Natural killer cell (primary cell): ENCODE measurements around the gene GRIN2A. TPM values are rescaled to one million over a fixed set of nuclear protein-coding genes. Genes with fewer than 3 reads are reported as not detected.

Experiments used
- ATAC-seq, 3 donors: fragments of 150-1000 bp in 2 of 3; fragments of 200-7000 bp in 1 of 3; cut with Tn5 transposase; 1 replicate in 1 of 3; 2 replicates in 2 of 3; pipeline ENCODE4 v1.10.0; 2021; ENCODE audit warnings: mild to moderate bottlenecking in 2 of 3, moderate library complexity in 2 of 3
- DNase-seq, 2 donors: peaks; one replicate each; pipeline versions ENCODE4 v3.0.0 to v3.0.0-alpha.2; 2013 to 2021; ENCODE audit warnings: mixed read lengths in 1 of 2
- H3K27ac ChIP-seq: one replicate; pipeline ENCODE4 v1.5.1; 2013; ENCODE audit warnings: mild to moderate bottlenecking, low read length
- H3K27me3 ChIP-seq: one replicate; pipeline ENCODE4 v1.6.1; 2013; ENCODE audit warnings: low read length; ENCODE audit not compliant: control insufficient read depth, insufficient read depth
- H3K36me3 ChIP-seq: one replicate; pipeline ENCODE4 v1.6.1; 2013; ENCODE audit warnings: low read length; ENCODE audit not compliant: control insufficient read depth, insufficient read depth
- H3K4me1 ChIP-seq: one replicate; pipeline ENCODE4 v1.6.1; 2013; ENCODE audit warnings: low read length; ENCODE audit not compliant: control insufficient read depth, insufficient read depth
- H3K4me3 ChIP-seq: one replicate; pipeline ENCODE4 v1.5.1; 2013; ENCODE audit warnings: low read length
- H3K9me3 ChIP-seq: one replicate; pipeline ENCODE4 v1.6.1; 2013; ENCODE audit warnings: low read length; ENCODE audit not compliant: control insufficient read depth, insufficient read depth
- H3K27ac Mint-ChIP-seq, 2 donors: one replicate each; pipeline ENCODE4 v1.8.0; 2022; ENCODE audit warnings: mild to moderate bottlenecking in 2 of 2, mixed read lengths in 2 of 2, moderate library complexity in 1 of 2
- H3K27me3 Mint-ChIP-seq, 2 donors: one replicate each; pipeline ENCODE4 v1.8.0; 2022; ENCODE audit warnings: low read depth in 2 of 2, mixed read lengths in 2 of 2
- H3K36me3 Mint-ChIP-seq: one replicate; pipeline ENCODE4 v1.8.0; 2022; ENCODE audit warnings: mixed read lengths
- H3K4me1 Mint-ChIP-seq, 2 donors: one replicate each; pipeline ENCODE4 v1.8.0; 2022; ENCODE audit warnings: mixed read lengths in 2 of 2
- H3K4me3 Mint-ChIP-seq: one replicate; pipeline ENCODE4 v1.8.0; 2022; ENCODE audit warnings: mild to moderate bottlenecking, moderate library complexity, mixed read lengths
- H3K9me3 Mint-ChIP-seq, 2 donors: one replicate each; pipeline ENCODE4 v1.8.0; 2022; ENCODE audit warnings: mixed read lengths in 2 of 2
- CTCF ChIP-seq: fragments of 200-600 bp; IDR thresholded peaks from one replicate; pipeline ENCODE4 v1.8.0; 2022; ENCODE audit warnings: antibody characterized with exemption
- WGBS: methylation state at CpG from one replicate; pipeline ENCODE4 v1.1.7; 2013; ENCODE audit warnings: missing lambda C conversion rate; ENCODE audit not compliant: insufficient coverage; 5-methylcytosine and 5-hydroxymethylcytosine counted together
- intact Hi-C: fragments of 100-400 bp; cut with micrococcal nuclease; formaldehyde crosslinking; loops from one replicate; pipeline ENCODE4 v1.14.2; 2022
- total RNA-seq, 4 donors: library from RNA; stranded (reverse); fragments of 120-200 nt in 1 of 4; gene quantifications; one replicate each; pipeline versions ENCODE4 v1.2.3 to v1.2.4, GENCODE V29; 2013 to 2022

Gene GRIN2A
- total RNA-seq, 3 donors from 2014 or later (not counting 1 experiment from before 2014, with no cell fraction given) = not detected

- Histone ChIP-seq H3K36me3 (no peaks in the 10 kb centered on the region), H3K27ac (no peak overlapping the region), H3K4me3 (no peak overlapping the region), H3K4me1 (no peaks in the 10 kb centered on the region), H3K27me3 (no peaks in the 10 kb centered on the region), H3K9me3 (no peaks in the 10 kb centered on the region)
- WGBS = 89% methylated on average over 9 of the region's 9 CpGs
- Mint-ChIP-seq H3K27me3 (peaks cover 0 to 9% of the 10 kb centered on the region in 2 donors), H3K9me3 (no peaks in the 10 kb centered on the region), H3K4me1 (no peaks in the 10 kb centered on the region), H3K27ac (no peak overlapping the region), H3K36me3 (no peaks in the 10 kb centered on the region), H3K4me3 (no peak overlapping the region)
- ATAC-seq (no peak), DNase-seq (no peak)
- TF ChIP-seq CTCF = no peak
- intact Hi-C loops = no loop called here
Measured at GRCh38 chr16:9976601-9977000, 205.6 kb downstream of the GRIN2A start.

GRCh38 chr16:9971907-9972306, 210.3 kb downstream of the GRIN2A start:
- H3K27me3 ChIP-seq = no peaks in the 10 kb centered on the region
- H3K4me1 ChIP-seq = no peaks in the 10 kb centered on the region
- H3K4me3 Mint-ChIP-seq = no peak overlapping the region
- H3K4me3 ChIP-seq = no peak overlapping the region
- no peaks in the 10 kb centered on the region for H3K36me3 ChIP-seq
- ATAC-seq (no peak), DNase-seq (no peak)
- 58% methylated on average over 2 of the region's 2 CpGs for WGBS
- no peak for TF ChIP-seq CTCF
- H3K27ac ChIP-seq = no peak overlapping the region
- peaks cover 0 to 9% of the 10 kb centered on the region in 2 donors for H3K27me3 Mint-ChIP-seq
- H3K36me3 Mint-ChIP-seq = no peaks in the 10 kb centered on the region
- intact Hi-C loops = no loop called here
- H3K27ac Mint-ChIP-seq = no peak overlapping the region
- no peaks in the 10 kb centered on the region for H3K9me3 ChIP-seq
- peaks cover 0 to 6% of the 10 kb centered on the region in 2 donors for H3K9me3 Mint-ChIP-seq
- no peaks in the 10 kb centered on the region for H3K4me1 Mint-ChIP-seq

GRCh38 chr16:9970796-9971195, 211.4 kb downstream of the GRIN2A start:
- no peaks in the 10 kb centered on the region for H3K36me3 ChIP-seq
- no peak overlapping the region for H3K27ac Mint-ChIP-seq
- no peaks in the 10 kb centered on the region for H3K4me1 Mint-ChIP-seq
- H3K9me3 Mint-ChIP-seq = peaks cover 0 to 6% of the 10 kb centered on the region in 2 donors
- H3K4me3 ChIP-seq = no peak overlapping the region
- ATAC-seq (no peak), DNase-seq (no peak)
- no peak overlapping the region for H3K4me3 Mint-ChIP-seq
- no peaks in the 10 kb centered on the region for H3K27me3 ChIP-seq
- 91% methylated on average over 1 of the region's 1 CpG for WGBS
- H3K27ac ChIP-seq = no peak overlapping the region
- no peaks in the 10 kb centered on the region for H3K36me3 Mint-ChIP-seq
- no peaks in the 10 kb centered on the region for H3K4me1 ChIP-seq
- intact Hi-C loops = no loop called here
- peaks cover 0 to 9% of the 10 kb centered on the region in 2 donors for H3K27me3 Mint-ChIP-seq
- no peak for TF ChIP-seq CTCF
- H3K9me3 ChIP-seq = no peaks in the 10 kb centered on the region

GRCh38 chr16:9970244-9970643, 212.0 kb downstream of the GRIN2A start:
- DNase-seq = no peak
- Mint-ChIP-seq H3K9me3 (peaks cover 0 to 6% of the 10 kb centered on the region in 2 donors), H3K36me3 (no peaks in the 10 kb centered on the region), H3K27ac (no peak overlapping the region), H3K27me3 (peaks cover 0 to 5% of the 10 kb centered on the region in 2 donors), H3K4me3 (no peak overlapping the region), H3K4me1 (no peaks in the 10 kb centered on the region)
- intact Hi-C loops = no loop called here
- no peaks in the 10 kb centered on the region for H3K36me3 ChIP-seq
- no peak for ATAC-seq
- TF ChIP-seq CTCF = no peak
- H3K27ac ChIP-seq = no peak overlapping the region
- no peaks in the 10 kb centered on the region for H3K4me1 ChIP-seq
- no peaks in the 10 kb centered on the region for H3K9me3 ChIP-seq
- no peak overlapping the region for H3K4me3 ChIP-seq
- H3K27me3 ChIP-seq = no peaks in the 10 kb centered on the region
- WGBS = 51% methylated on average over 2 of the region's 2 CpGs
